ENCODE measurements around the gene JAK3.
A peak's percentile ranks its signal among the peaks of the same experiment; 100 is the strongest.
"Not testable (repeated sequence)": the region's sequence is repeated elsewhere in the genome, so short reads cannot be mapped to it uniquely, and the experiment has no call there.

The JAK3 gene

GRCh38 chr19:17778251-17778967 lies 69.4 kb downstream of the JAK3 start:
- peaks cover 0 to 3% of the 10 kb centered on the region in 2 donors for H3K36me3 ChIP-seq (replicated peaks in 1 of 2; ENCODE audit: control insufficient read depth in 2 of 2, insufficient read depth in 2 of 2, low read length in 2 of 2)
- H2BK5ac ChIP-seq (ENCODE audit: low read length): peak overlapping the region; percentile 82
- H2BK15ac ChIP-seq (ENCODE audit: low read length): peak overlapping the region; percentile 99
- H3K23ac ChIP-seq (ENCODE audit: low read depth, low read length, poor library complexity): peak overlapping the region; percentile 95
- no peak overlapping the region for H4K8ac ChIP-seq (ENCODE audit: low read depth, low read length)
- no peak overlapping the region for H2AFZ ChIP-seq (ENCODE audit: low read length)
- peak overlapping the region; percentile 92 for H3K9ac ChIP-seq (ENCODE audit: low read depth, low read length, poor library complexity)
- peak overlapping the region; percentile 100 for H2AK5ac ChIP-seq (ENCODE audit: low read depth, low read length)
- peak overlapping the region in 1 of 2 donors; percentile 75 for H3K4me3 ChIP-seq (ENCODE audit: low read length in 2 of 2)
- H2BK12ac ChIP-seq (ENCODE audit: low read length): peak overlapping the region; percentile 99
- H3K18ac ChIP-seq (ENCODE audit: low read length): peak overlapping the region; percentile 95
- peak overlapping the region; percentile 64 for H4K91ac ChIP-seq (ENCODE audit: low read depth, low read length, poor library complexity)
- H3K4ac ChIP-seq (ENCODE audit: low read length): peak overlapping the region; percentile 84
- H3K27ac ChIP-seq (replicated peaks; ENCODE audit: low read length): peak overlapping the region; percentile 43
- peak overlapping the region; percentile 59 for H3K4me2 ChIP-seq (ENCODE audit: insufficient read depth, low read length, poor library complexity, severe bottlenecking)
- peaks cover 5 to 14% of the 10 kb centered on the region in 2 donors for H3K4me1 ChIP-seq (ENCODE audit: control insufficient read depth in 2 of 2, insufficient read depth in 1 of 2, low read depth in 1 of 2, low read length in 2 of 2)
- WGBS, 2 donors (ENCODE audit: extremely low coverage in 2 of 2, insufficient read length in 2 of 2, insufficient replicate concordance in 1 of 2): no CpG with 5 or more reads among the region's 37 CpGs
- peak; percentile 54 for DNase-seq (ENCODE audit: low spot score)
- peak overlapping the region; percentile 21 for H2BK120ac ChIP-seq (ENCODE audit: low read depth, low read length)
- no peaks in the 10 kb centered on the region for H3K9me3 ChIP-seq (replicated peaks in 1 of 2; ENCODE audit: control insufficient read depth in 2 of 2, insufficient read depth in 1 of 2, low read depth in 1 of 2, low read length in 2 of 2)
- no peaks in the 10 kb centered on the region for H3K27me3 ChIP-seq (ENCODE audit: control insufficient read depth in 3 of 3, insufficient read depth in 3 of 3, low read depth in 1 of 3, low read length in 3 of 3)
- peaks cover 2% of the 10 kb centered on the region for H3K79me1 ChIP-seq (ENCODE audit: low read depth, low read length)
- peak overlapping the region; percentile 98 for H3K14ac ChIP-seq (ENCODE audit: low read length)

- H3K79me1 ChIP-seq (ENCODE audit: low read depth, low read length); H3K14ac ChIP-seq (ENCODE audit: low read length); H3K4ac ChIP-seq (ENCODE audit: low read length); H3K4me2 ChIP-seq (ENCODE audit: insufficient read depth, low read length, poor library complexity, severe bottlenecking); H3K4me3 ChIP-seq (ENCODE audit: low read length in 2 of 2); H2AK5ac ChIP-seq (ENCODE audit: low read depth, low read length); H3K9ac ChIP-seq (ENCODE audit: low read depth, low read length, poor library complexity); H3K27me3 ChIP-seq (ENCODE audit: control insufficient read depth in 3 of 3, insufficient read depth in 3 of 3, low read depth in 1 of 3, low read length in 3 of 3); H2BK15ac ChIP-seq (ENCODE audit: low read length); H4K8ac ChIP-seq (ENCODE audit: low read depth, low read length); H4K91ac ChIP-seq (ENCODE audit: low read depth, low read length, poor library complexity); H2BK12ac ChIP-seq (ENCODE audit: low read length); H2AFZ ChIP-seq (ENCODE audit: low read length); H3K36me3 ChIP-seq (replicated peaks in 1 of 2; ENCODE audit: control insufficient read depth in 2 of 2, insufficient read depth in 2 of 2, low read length in 2 of 2); DNase-seq (ENCODE audit: low spot score); H2BK120ac ChIP-seq (ENCODE audit: low read depth, low read length); H2BK5ac ChIP-seq (ENCODE audit: low read length); H3K9me3 ChIP-seq (replicated peaks in 1 of 2; ENCODE audit: control insufficient read depth in 2 of 2, insufficient read depth in 1 of 2, low read depth in 1 of 2, low read length in 2 of 2); H3K27ac ChIP-seq (replicated peaks; ENCODE audit: low read length): not testable (repeated sequence)
- Histone ChIP-seq H3K18ac (ENCODE audit: low read length) (peak overlapping the region; percentile 71), H3K4me1 (ENCODE audit: control insufficient read depth in 2 of 2, insufficient read depth in 1 of 2, low read depth in 1 of 2, low read length in 2 of 2) (peaks cover 5 to 14% of the 10 kb centered on the region in 2 donors), H3K23ac (ENCODE audit: low read depth, low read length, poor library complexity) (peak overlapping the region; percentile 95)
- WGBS, 2 donors (ENCODE audit: extremely low coverage in 2 of 2, insufficient read length in 2 of 2, insufficient replicate concordance in 1 of 2): no CpG with 5 or more reads among the region's 10 CpGs
Measured at GRCh38 chr19:17777840-17778239, 69.9 kb downstream of the JAK3 start.

GRCh38 chr19:17775991-17776803 lies 71.6 kb downstream of the JAK3 start:
- WGBS, 2 donors (ENCODE audit: extremely low coverage in 2 of 2, insufficient read length in 2 of 2, insufficient replicate concordance in 1 of 2): no CpG with 5 or more reads among the region's 27 CpGs
- Histone ChIP-seq H3K9me3 (replicated peaks in 1 of 2; ENCODE audit: control insufficient read depth in 2 of 2, insufficient read depth in 1 of 2, low read depth in 1 of 2, low read length in 2 of 2) (peaks cover 0 to 2% of the 10 kb centered on the region in 2 donors), H3K23ac (ENCODE audit: low read depth, low read length, poor library complexity) (no peak overlapping the region), H3K36me3 (replicated peaks in 1 of 2; ENCODE audit: control insufficient read depth in 2 of 2, insufficient read depth in 2 of 2, low read length in 2 of 2) (peaks cover 0 to 3% of the 10 kb centered on the region in 2 donors), H3K4me2 (ENCODE audit: insufficient read depth, low read length, poor library complexity, severe bottlenecking) (no peak overlapping the region), H3K27me3 (ENCODE audit: control insufficient read depth in 3 of 3, insufficient read depth in 3 of 3, low read depth in 1 of 3, low read length in 3 of 3) (no peaks in the 10 kb centered on the region), H2BK15ac (ENCODE audit: low read length) (peak overlapping the region; percentile 12), H3K14ac (ENCODE audit: low read length) (no peak overlapping the region), H3K4ac (ENCODE audit: low read length) (no peak overlapping the region), H3K4me1 (ENCODE audit: control insufficient read depth in 2 of 2, insufficient read depth in 1 of 2, low read depth in 1 of 2, low read length in 2 of 2) (peaks cover 5 to 14% of the 10 kb centered on the region in 2 donors), H3K18ac (ENCODE audit: low read length) (no peak overlapping the region), H4K8ac (ENCODE audit: low read depth, low read length) (no peak overlapping the region), H2AFZ (ENCODE audit: low read length) (no peak overlapping the region), H2BK5ac (ENCODE audit: low read length) (no peak overlapping the region), H2BK12ac (ENCODE audit: low read length) (no peak overlapping the region), H2AK5ac (ENCODE audit: low read depth, low read length) (peak overlapping the region; percentile 9), H3K4me3 (ENCODE audit: low read length in 2 of 2) (peak overlapping the region in 1 of 2 donors; percentile 7), H4K91ac (ENCODE audit: low read depth, low read length, poor library complexity) (no peak overlapping the region), H3K79me1 (ENCODE audit: low read depth, low read length) (peaks cover 2% of the 10 kb centered on the region), H3K27ac (replicated peaks; ENCODE audit: low read length) (no peak overlapping the region), H3K9ac (ENCODE audit: low read depth, low read length, poor library complexity) (no peak overlapping the region), H2BK120ac (ENCODE audit: low read depth, low read length) (no peak overlapping the region)
- no peak for DNase-seq (ENCODE audit: low spot score)
